Mononuclear cell (primary cell): ENCODE data around the gene HEYL. TPM values are rescaled to one million over a fixed set of nuclear protein-coding genes. Genes with fewer than 3 reads are reported as not detected.

ENCODE experiments used
- H3K27me3 ChIP-seq: 2 replicates; pipeline ENCODE4 v1.6.0; 2011; ENCODE audit warnings: low read length, control low read depth; ENCODE audit not compliant: insufficient read depth
- H3K4me1 ChIP-seq: 2 replicates; pipeline ENCODE4 v1.5.1; 2011; ENCODE audit warnings: mild to moderate bottlenecking, low read length, control low read depth; ENCODE audit not compliant: insufficient read depth
- H3K4me3 ChIP-seq: 2 replicates; pipeline ENCODE4 v1.5.1; 2011; ENCODE audit warnings: mild to moderate bottlenecking, low read length, moderate library complexity
- H3K9me3 ChIP-seq: 2 replicates; pipeline ENCODE4 v1.5.1; 2011; ENCODE audit warnings: low read depth, mild to moderate bottlenecking, control low read depth, low read length
- total RNA-seq: library from RNA; depleted of rRNA; stranded (reverse); fragments of >200 nt; gene quantifications from one replicate; pipeline ENCODE4 v1.2.3, GENCODE V29; 2012

Gene HEYL
- total RNA-seq, 1 donor, result not detected

DNA sequence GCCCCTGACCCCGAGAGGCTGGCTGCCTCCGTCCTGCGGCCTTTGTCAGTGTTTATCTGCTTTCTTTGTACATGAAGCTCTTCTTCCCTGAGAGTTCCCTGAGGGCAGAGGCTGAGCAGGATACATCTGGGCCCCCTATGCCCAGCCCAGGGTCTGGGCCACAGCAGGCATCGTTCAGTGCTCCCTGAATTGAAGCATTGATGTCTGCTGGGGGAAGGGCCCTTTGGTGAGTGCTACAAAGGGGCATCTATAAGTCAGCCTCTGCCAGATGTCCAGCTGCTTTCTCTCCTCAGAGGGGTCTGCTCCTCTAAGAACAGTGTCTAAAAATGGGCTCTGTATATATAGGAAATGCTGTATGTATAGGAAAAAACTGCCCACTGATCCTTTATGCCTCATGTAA, 2.1 kb downstream of the HEYL start:
- peaks cover 6% of the 10 kb centered on the region for H3K4me1 ChIP-seq
- no peaks in the 10 kb centered on the region for H3K9me3 ChIP-seq
- peaks cover 21% of the 10 kb centered on the region for H3K27me3 ChIP-seq
- no peak overlapping the region for H3K4me3 ChIP-seq

DNA sequence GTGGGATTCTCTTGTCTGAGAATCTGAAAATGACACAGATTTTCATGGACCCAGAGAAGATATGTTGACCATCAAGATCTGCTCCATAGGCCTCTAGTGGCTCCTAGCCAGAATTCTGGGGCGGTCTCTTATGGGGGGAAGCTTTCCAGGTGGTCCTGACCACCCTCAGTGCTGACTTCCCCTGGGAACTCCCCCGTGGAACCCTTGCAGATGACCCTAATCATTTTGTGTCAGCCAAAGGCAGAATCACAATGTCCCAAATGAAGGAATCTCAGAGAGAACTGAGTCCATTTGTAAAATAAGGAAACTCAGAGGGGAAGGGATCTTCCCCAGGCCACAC, 3.6 kb downstream of the HEYL start:
- H3K4me3 ChIP-seq, result no peak overlapping the region
- peaks cover 6% of the 10 kb centered on the region for H3K4me1 ChIP-seq
- H3K9me3 ChIP-seq, result no peaks in the 10 kb centered on the region
- H3K27me3 ChIP-seq, result peaks cover 21% of the 10 kb centered on the region

DNA sequence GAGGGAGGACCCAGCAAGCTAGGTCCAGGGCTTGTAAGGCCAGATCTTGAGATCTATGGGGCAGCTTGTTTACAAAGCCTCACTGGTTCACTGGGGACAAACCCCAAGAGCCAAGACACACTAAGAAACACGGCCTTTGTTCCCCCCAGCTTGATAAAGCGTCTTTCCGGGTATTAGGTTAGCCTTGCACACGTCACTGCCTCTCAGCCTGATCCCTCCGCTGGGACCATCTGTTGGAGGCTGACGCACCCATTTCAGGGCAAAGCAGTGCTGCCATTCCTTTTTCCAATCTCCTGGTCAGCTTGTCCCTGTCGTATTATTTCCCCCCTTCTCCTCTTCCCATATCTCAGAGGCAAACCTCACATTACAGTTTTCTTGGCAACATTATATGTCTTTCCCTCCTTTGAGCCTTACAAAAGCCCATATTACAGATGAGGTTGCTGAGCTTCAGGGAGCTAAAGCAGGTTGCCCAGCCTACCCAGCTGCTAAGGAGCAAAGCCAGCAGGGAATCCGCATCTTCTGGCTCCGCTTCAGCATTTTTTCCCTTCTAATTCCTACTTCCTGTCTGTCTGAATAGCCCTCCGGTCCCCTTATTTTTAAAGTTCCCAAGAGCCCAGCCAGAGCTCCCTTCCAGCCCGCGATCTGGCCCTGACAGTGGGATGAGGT, 4.1 kb downstream of the HEYL start:
- Histone ChIP-seq H3K27me3 (peaks cover 21% of the 10 kb centered on the region), H3K4me3 (no peak overlapping the region), H3K9me3 (no peaks in the 10 kb centered on the region), H3K4me1 (peaks cover 6% of the 10 kb centered on the region)

DNA sequence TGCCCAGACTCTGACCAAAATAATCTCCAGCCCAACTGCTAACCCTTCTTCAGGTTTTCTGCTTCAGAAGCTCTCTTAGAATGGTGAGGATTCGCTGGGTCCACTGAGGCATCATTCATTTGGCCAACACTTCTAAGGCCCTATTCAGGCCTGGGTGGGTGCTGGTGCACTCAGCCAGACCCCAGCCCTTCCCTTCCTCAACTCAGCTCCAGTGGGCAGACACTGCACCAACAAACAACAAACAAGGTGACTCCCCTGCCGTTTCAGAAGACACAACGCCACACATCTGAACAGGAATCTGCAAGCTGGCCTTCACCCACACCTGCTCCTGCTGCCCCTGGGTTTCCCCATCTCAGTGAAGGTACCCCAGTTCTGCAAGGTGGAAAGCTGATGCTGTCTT, 6.0 kb downstream of the HEYL start:
- H3K9me3 ChIP-seq, result no peaks in the 10 kb centered on the region
- no peaks in the 10 kb centered on the region for H3K4me1 ChIP-seq
- H3K27me3 ChIP-seq, result peaks cover 14% of the 10 kb centered on the region
- no peak overlapping the region for H3K4me3 ChIP-seq

DNA sequence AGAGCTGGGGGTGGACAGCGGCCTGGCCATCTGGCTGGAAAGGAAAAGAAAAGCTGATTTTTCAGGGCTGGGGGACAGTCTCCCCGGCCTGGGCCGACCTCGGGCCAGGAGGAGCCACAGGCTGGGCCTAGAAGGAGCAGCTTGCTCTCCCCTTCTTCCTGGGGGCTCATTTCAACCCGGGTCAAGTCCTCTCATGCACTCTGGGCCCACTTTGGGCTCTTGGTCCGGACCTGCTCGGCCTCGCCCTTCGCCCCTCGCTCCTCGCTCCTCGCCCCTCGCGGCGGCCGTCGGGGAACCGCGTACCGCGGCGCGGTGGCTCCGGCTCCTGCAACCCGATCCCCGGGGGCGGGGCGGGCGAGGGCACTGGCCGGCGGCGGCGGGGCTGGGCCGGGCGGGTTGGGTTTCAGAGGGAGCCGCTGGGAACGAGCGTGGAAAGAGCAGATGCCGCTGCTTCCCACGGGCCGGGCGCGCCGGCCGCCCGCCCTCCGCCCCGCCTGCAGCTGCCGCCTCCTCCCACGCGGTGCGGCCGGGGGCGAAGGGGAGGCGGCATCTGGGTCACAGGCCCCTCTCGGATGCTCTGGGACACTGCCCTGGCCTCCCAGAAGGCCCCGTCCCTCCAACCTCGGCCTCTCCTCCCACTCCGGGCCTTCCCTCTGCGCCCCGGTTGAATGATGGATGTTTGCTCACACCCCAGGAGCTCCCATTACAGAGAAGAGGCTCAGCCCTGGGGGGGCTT, 6.6 kb downstream of the HEYL start:
- no peak overlapping the region for H3K4me3 ChIP-seq
- H3K27me3 ChIP-seq, result peaks cover 8% of the 10 kb centered on the region
- H3K9me3 ChIP-seq, result no peaks in the 10 kb centered on the region
- H3K4me1 ChIP-seq, result no peaks in the 10 kb centered on the region

DNA sequence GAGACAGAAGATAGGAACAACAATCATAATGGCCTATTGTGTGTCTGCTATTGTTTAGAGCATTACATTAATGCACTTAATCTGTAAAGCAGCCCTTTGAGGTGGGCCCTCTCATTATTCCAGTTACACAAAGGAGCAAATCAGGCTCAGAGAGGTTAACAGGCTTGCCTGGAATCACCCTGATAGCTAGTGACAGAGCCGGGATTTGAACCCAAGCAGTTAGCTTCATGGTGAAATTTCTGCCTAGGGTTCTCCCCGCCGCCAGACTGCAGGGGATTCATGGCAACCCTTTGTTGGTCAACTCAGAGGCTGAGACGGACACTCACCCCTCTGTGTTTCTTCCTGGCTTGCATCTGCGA, 7.1 kb downstream of the HEYL start:
- H3K4me1 ChIP-seq, result no peaks in the 10 kb centered on the region
- peaks cover 5% of the 10 kb centered on the region for H3K27me3 ChIP-seq
- H3K4me3 ChIP-seq, result no peak overlapping the region
- H3K9me3 ChIP-seq, result no peaks in the 10 kb centered on the region

DNA sequence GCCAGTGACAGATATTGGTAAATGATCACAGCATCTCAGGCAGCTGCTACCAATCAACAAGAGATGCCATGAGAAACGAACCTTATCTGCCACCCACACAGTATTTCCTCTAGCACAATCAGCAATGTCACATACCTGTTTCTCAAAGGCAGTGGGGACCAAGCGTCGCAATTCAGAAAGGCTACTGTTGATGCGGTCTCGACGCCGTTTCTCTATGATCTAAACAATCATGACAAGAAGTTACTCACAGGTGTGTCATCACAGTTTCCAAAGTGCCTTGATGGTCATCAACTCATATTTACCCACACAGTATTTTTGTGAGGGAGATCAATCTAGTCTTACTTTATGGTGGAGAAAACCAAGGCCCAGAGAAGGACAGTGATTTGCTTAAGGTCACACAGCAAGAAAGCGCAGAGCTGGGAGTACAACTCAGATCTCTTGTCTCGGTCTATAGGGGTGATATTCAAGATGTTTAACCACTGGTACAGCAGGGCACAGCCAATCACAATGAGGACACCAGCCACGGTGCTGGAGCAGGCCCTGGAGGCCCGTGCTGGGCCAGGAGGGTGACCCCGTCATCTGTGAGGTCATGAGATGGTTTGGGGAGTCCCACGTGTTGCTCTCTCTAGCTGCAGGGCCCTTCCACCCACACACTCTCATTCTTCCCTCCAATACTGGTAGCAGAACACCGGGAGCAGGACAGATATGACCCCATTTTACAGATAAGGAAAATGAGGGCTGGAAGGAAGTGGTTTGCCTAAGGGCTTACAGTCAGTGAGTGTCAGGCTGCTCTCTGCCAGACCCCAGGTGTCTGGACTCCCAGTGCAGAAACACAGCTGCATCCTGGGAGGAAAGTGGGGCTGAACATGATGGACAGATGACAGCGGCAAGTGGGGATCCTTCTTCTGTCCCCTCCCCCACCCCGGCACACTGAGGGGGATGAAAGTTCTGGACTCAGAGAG, 7.8 kb downstream of the HEYL start:
- Histone ChIP-seq H3K9me3 (no peaks in the 10 kb centered on the region), H3K27me3 (peaks cover 2% of the 10 kb centered on the region), H3K4me1 (no peaks in the 10 kb centered on the region), H3K4me3 (no peak overlapping the region)

DNA sequence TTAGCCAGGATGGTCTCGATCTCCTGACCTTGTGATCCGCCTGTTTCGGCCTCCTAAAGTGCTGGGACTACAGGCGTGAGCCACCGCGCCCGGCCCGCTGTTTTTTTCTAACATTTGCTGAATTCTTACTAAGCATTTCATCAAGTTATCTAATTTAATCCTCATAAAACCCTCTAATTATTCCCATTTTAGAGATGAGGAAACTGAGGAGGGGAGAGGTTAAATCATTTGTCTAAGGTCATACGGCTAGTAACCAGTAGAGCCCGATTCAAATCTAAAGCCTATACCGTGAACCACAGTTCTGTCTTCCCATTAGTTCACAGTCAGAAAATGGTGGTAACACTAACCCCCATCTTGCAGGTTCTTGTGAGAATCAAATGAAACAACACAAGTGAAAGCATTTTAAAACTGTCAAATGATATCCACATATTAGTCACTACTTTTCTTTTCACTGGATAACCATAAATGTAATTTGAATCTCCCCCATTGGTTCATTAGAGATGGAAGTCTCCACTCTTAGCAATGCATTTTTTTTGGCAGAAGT, 10.6 kb downstream of the HEYL start:
- no peaks in the 10 kb centered on the region for H3K27me3 ChIP-seq
- no peaks in the 10 kb centered on the region for H3K4me1 ChIP-seq
- no peaks in the 10 kb centered on the region for H3K9me3 ChIP-seq
- H3K4me3 ChIP-seq, result no peak overlapping the region

DNA sequence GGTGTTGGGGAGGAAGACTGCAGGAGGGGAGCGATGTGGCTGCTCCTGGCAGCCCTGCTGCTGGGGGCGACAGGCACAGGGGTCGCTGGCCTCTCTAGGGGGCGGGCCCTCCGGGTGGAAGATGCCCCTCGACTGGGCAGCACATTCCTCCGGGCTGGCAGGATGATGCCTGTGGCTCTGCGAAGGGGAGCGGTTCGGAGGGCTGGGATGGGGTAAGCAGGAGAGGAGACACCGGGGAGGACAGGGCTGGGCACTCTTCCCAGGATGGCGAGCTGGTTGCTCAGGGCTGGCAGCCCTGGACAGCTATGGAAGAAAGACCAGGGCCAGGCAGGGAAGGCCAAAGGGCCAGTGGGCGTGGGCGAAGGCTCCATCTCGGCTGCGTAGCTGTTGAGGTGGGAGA, 12.8 kb downstream of the HEYL start:
- H3K4me1 ChIP-seq, result no peaks in the 10 kb centered on the region
- H3K4me3 ChIP-seq, result no peak overlapping the region
- H3K27me3 ChIP-seq, result no peaks in the 10 kb centered on the region
- H3K9me3 ChIP-seq, result no peaks in the 10 kb centered on the region

DNA sequence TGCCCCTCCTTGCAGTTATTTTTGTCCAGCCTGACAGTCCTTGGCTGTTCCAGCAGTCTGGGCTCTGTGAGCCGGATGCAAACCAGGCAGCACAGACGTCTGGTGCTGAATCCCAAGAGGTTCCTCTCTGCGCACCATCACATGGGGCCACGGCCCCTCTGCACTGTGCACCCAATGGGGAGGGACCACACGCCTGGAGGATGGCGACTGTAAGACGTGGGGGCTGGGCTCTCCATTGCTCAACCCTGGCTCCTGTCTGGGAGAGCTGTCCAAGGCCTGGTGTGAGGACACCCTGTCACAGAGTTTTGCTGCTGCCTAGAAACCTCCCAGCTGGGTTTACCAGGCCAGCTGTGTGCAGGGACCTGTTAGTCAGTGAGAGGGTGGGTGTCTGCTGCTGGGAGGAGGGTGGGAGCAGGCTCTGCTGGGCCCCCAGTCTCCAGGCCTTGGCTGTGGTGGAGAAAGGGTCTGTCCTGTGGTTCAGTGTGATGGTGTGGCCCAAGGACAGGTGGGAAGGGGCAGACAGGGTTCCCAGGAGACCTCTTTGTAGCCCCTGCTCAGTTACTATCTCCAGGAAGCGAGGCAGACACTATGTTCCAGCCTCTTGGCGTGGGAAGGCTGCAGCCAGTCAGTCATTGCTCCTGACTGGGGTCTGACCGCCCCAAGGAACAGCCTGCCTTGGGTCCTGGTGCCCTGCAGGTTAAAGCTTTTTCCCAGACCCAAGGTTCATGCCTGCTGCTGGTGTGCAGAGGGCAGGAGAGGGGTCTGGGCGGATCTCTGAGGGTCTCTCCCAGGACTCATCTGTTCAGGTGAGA, 13.8 kb downstream of the HEYL start:
- Histone ChIP-seq H3K4me3 (no peak overlapping the region), H3K27me3 (no peaks in the 10 kb centered on the region), H3K9me3 (no peaks in the 10 kb centered on the region), H3K4me1 (no peaks in the 10 kb centered on the region)

DNA sequence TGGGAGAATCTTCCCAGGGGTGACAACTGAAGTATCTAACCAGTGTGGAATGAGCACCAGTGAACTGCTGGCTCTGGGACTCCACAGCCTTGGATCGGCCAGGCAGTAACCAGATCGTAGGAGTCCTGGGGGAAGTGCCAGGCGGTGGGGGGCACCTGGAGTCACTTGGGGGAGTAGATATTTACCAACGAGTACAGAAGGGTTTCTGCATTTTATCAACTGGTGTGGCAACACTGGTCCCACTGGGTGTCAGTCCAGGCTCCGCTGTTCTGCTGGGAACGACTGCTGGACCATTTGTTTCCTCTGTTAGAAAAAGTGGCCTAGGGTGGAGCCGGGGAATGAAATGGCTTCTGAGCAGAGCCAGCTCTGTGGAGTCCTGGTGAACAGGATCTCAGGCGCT, 14.4 kb downstream of the HEYL start:
- no peak overlapping the region for H3K4me3 ChIP-seq
- no peaks in the 10 kb centered on the region for H3K4me1 ChIP-seq

DNA sequence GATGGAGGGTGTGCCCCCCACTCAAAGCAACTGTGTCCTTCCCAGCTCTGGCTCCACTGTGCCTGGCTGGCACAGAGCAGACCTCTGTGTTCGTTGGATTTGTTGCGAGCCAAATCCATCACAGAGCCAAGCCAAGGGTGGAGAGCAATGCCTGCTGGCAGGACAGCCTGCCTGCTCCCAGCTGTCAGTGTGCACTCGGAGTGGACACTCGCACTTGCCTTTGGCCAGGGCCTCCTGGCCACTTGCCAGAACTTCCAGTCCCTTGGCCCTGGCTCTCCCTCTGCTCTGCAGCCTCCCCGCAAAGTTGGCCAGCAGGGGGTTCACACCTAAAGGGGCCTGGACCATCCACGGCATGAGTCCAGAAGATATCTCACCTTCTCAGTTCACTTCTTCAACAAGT, 16.4 kb downstream of the HEYL start:
- H3K4me3 ChIP-seq, result no peak overlapping the region
- no peaks in the 10 kb centered on the region for H3K9me3 ChIP-seq
- H3K27me3 ChIP-seq, result no peaks in the 10 kb centered on the region
- H3K4me1 ChIP-seq, result no peaks in the 10 kb centered on the region

More for the DNA sequence above, 14.4 kb downstream of the HEYL start:
- no peaks in the 10 kb centered on the region for H3K9me3 ChIP-seq
- no peaks in the 10 kb centered on the region for H3K27me3 ChIP-seq

DNA sequence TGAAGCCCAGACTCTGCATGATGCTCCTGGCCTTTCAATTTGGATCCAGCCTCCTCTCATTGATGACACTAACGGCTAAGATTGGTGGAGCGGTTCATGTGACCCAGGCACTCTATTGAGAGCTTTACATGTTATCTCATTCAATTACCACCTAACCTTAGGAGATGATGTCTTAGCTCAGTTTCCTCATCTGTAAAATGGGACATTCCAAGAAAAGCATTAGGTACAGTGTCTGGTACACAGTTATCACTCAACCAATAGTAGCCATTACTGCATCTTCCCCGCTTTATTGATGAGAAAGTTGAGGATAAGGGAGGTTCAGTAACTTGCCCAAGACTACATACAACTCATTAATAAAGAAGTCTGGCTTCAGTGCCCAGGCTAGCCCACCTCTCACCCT, 17.0 kb downstream of the HEYL start:
- Histone ChIP-seq H3K4me1 (no peaks in the 10 kb centered on the region), H3K9me3 (no peaks in the 10 kb centered on the region), H3K4me3 (no peak overlapping the region), H3K27me3 (no peaks in the 10 kb centered on the region)

DNA sequence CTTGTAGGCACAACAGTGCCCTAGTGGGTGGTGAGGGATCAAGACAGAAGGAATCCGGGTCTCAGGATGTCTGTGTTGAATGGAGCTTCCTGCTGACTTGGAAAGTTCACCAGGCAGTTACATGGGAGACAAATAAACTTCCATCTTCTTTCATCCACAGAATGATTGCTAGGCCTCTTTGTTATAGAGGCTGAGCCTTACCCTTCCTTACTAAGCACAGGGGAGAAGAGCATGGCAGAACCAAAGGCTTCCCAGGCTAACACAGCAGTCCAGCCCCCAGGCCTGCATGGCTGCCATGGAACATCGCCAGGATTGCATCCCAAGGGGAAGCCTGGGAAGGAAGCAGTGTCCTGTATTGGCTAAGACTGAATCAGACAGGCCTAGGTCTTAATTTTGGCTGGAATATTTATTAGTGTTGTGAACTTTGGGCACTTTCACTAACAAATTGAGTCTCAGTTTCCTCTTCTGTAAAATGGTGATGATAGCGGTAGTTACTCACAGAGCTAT, 18.7 kb downstream of the HEYL start:
- Histone ChIP-seq H3K4me3 (no peak overlapping the region), H3K27me3 (no peaks in the 10 kb centered on the region), H3K4me1 (no peaks in the 10 kb centered on the region), H3K9me3 (no peaks in the 10 kb centered on the region)
